ENCODE results near the gene CIDEB. TPM values are rescaled to one million over a fixed set of nuclear protein-coding genes. Genes with fewer than 3 reads are reported as not detected.
"Not testable (repeated sequence)": the region's sequence is repeated elsewhere in the genome, so short reads cannot be mapped to it uniquely, and the experiment has no call there.

The CIDEB gene
- total RNA-seq, 1 donor from 2014 or later: 2.5 TPM

- no peak for DNase-seq (ENCODE audit: extremely low read depth, low read depth, low spot score)
Observed at GRCh38 chr14:24332268-24332993, 24.7 kb upstream of the CIDEB start.

GRCh38 chr14:24331731-24332267, 24.0 kb upstream of the CIDEB start:
- no peak for DNase-seq (ENCODE audit: extremely low read depth, low read depth, low spot score)

GRCh38 chr14:24330973-24331674, 23.3 kb upstream of the CIDEB start:
- no peak for DNase-seq (ENCODE audit: extremely low read depth, low read depth, low spot score)

GRCh38 chr14:24329736-24330135, 22.0 kb upstream of the CIDEB start:
- DNase-seq (ENCODE audit: extremely low read depth, low read depth, low spot score): no peak

- no peak for DNase-seq (ENCODE audit: extremely low read depth, low read depth, low spot score)
Observed at GRCh38 chr14:24329073-24329663, 21.4 kb upstream of the CIDEB start.

GRCh38 chr14:24327914-24328313, 20.1 kb upstream of the CIDEB start:
- DNase-seq (ENCODE audit: extremely low read depth, low read depth, low spot score): not testable (repeated sequence)

GRCh38 chr14:24327303-24327702, 19.5 kb upstream of the CIDEB start:
- no peak for DNase-seq (ENCODE audit: extremely low read depth, low read depth, low spot score)

GRCh38 chr14:24325963-24326362, 18.2 kb upstream of the CIDEB start:
- DNase-seq (ENCODE audit: extremely low read depth, low read depth, low spot score): no peak

- no peak for DNase-seq (ENCODE audit: extremely low read depth, low read depth, low spot score)
Observed at GRCh38 chr14:24325041-24325530, 17.3 kb upstream of the CIDEB start.

GRCh38 chr14:24324024-24324423, 16.2 kb upstream of the CIDEB start:
- DNase-seq (ENCODE audit: extremely low read depth, low read depth, low spot score): no peak

- DNase-seq (ENCODE audit: extremely low read depth, low read depth, low spot score): no peak
Observed at GRCh38 chr14:24323341-24323740, 15.6 kb upstream of the CIDEB start.

GRCh38 chr14:24322672-24323071, 14.9 kb upstream of the CIDEB start:
- DNase-seq (ENCODE audit: extremely low read depth, low read depth, low spot score): no peak

- DNase-seq (ENCODE audit: extremely low read depth, low read depth, low spot score): no peak
Observed at GRCh38 chr14:24321212-24321975, 13.6 kb upstream of the CIDEB start.

- DNase-seq (ENCODE audit: extremely low read depth, low read depth, low spot score): no peak
Observed at GRCh38 chr14:24317141-24317928, 9.6 kb upstream of the CIDEB start.

GRCh38 chr14:24316597-24316950, 8.8 kb upstream of the CIDEB start:
- DNase-seq (ENCODE audit: extremely low read depth, low read depth, low spot score): no peak

GRCh38 chr14:24315807-24316596, 8.2 kb upstream of the CIDEB start:
- no peak for DNase-seq (ENCODE audit: extremely low read depth, low read depth, low spot score)

- DNase-seq (ENCODE audit: extremely low read depth, low read depth, low spot score): no peak
Observed at GRCh38 chr14:24315243-24315806, 7.5 kb upstream of the CIDEB start.

- DNase-seq (ENCODE audit: extremely low read depth, low read depth, low spot score): no peak
Observed at GRCh38 chr14:24314377-24315193, 6.8 kb upstream of the CIDEB start.
